ENCODE measurements around the gene UGT2B17.
"Not testable (repeated sequence)": the region's sequence is repeated elsewhere in the genome, so short reads cannot be mapped to it uniquely, and the experiment has no call there.

Gene UGT2B17

DNA sequence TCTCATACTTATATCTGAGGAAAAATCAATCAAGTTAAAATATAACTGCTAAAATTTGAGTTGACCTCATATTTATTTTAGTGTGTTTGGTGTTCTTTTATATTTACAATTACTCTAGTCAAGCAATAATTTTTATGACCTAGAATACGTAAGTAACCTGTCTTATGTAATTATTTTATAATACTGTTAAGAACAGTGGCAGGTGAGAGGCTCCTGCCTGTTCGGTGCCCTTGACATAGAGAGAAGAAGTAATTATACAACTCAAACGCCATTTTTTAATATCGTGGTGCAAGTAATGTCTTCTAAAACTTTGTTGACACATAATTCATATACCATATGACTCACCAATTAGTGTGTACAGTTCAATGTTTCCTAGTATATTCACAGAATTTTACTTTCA lies 7.6 kb downstream of the UGT2B17 start:
- not testable (repeated sequence) for DNase-seq

DNA sequence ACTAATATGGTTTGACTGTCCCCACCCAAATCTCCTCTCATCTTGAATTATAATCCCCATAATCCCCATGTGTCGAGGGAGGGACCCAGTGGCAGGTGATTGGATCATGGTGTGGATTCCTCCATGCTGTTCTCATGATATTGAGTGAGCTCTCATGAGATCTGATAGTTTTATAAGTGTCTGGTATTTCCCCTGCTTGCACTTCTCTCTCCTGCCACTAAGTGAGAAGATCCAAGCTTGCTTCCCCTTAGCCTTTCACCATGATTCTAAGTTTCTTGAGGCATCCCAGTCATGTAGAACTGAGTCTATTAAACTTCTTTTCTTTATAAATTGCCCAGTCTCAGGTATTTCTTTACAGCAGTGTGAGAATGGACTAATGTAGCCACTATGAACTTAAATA lies 9.8 kb downstream of the UGT2B17 start:
- not testable (repeated sequence) for DNase-seq

DNA sequence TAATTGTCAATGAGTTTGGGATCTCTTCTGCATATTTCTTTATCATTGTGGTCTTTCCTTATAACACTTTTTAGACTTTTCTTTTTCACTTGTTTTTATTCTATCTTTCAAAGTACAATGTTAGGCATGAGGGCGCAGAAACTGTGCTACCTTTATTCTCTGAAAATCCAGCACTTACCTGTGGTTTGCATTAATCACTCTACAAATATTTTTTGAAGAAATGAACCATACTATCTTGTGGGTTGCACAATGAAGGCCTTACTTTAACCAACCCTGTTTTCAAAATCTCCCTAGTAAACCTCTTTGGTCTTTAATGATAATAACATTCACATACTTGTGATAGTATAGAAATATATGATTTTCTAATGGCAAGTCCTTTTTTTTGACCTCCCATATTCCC lies 11.0 kb downstream of the UGT2B17 start:
- DNase-seq, result not testable (repeated sequence)

DNA sequence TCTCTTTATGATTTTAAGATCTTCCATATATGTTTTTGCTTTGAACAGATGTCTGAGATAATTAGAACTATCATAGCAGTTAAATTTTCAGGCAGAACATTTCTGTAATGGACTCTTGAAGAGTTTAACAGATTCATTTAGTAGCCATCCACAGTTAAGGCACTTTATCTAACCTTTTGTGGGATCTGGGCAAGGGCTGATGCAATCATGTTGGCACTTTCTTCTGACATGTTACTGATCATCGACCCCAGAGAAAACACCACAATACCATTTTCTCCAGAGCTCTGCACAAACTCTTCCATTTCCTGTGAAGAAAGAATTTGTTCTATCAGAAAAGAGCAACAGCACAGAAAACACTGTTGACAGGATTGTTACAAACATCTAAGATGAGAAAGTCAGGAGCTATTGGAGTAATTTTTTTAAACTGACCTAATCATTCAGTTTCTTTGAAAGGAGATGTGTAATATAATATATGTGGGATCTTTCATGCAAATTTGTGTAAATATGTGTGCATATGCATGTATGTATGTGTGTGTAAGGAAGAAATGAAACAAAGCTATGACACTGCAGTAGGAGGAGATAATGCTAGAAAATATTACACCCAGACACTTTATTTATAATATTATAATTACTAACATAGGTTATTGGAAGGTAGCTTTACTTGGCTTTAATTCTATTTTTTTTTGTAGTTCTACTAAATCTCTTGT lies 15.6 kb downstream of the UGT2B17 start:
- not testable (repeated sequence) for DNase-seq

DNA sequence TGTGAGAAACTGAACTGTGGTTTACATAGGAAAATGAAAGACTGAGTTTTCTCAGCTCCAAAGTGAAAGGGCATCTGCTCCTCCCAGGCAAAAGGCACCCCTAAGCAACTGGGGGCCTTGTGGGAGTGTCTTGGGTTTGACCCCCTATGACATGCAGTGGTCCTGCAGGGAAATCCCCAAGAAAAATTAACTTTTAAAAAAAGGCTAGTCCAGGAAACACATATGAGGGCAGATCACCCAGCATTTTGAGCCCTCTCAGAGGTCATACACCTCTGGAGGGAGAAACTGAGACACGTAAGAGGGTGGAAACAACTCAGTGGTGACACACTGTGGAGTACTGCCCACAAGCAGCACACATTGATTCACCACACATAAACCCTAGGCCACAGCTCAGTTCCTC lies 22.3 kb downstream of the UGT2B17 start:
- DNase-seq, result not testable (repeated sequence)

DNA sequence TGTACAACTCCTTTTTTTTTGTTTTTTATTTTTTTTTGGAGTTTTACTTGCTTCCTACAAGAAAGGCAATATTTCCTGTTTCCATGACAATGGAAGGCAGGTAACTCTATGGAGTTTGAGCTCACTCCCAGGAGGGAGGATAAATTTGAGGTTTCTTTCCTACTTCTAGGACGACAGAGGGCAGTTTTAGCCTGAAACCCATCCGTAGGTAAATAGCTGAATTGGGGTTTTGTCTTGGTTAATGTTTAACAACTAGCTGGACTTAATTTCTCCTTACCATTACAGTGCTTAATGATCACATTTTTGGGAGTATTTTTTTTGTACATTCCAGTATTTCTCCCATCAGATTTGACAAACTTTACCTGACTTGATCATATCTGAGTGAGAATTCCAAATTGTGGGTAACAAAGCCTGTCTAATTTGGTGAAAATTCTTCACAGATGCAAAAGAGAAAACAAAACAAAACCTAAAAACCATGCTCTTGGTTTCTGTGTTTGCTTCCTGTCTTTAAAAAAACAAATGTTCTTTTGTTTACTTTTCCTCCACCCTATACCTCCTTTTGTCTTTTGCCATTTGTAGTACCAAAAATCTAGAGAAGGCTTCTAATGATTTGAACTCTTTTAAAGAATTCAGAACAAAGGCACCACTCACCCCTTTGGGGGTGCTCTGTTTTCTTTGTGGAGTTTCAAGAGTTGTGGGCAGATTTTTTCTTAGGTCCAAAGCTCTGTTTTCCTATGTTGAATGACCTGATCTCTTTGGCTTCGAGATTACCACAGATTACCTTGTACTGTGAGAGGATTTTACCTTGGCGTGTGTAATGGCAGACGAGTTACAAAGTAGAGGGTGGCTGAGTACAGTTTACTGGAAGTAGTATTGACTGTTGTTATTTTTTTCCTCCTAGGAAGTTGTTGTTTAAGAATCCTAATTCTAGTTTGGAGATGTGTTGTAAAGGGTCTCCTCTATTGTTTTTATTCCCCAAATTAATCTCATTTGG lies 23.0 kb downstream of the UGT2B17 start:
- DNase-seq, result not testable (repeated sequence)

DNA sequence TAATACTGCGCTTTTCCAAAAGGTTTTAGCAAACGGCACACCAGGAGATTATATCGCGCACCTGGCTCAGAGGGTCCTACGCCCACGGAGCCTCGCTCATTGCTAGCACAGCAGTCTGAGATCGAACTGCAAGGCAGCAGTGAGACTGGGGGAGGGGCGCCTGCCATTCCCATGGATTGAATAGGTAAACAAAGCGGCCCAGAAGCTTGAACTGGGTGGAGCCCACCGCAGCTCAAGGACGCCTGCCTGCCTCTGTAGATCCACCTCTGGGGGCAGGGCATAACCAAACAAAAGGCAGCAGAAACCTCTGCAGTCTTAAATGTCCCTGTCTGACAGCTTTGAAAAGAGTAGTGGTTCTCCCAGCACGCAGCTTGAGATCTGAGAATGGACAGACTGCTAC lies 33.4 kb downstream of the UGT2B17 start:
- not testable (repeated sequence) for DNase-seq

DNA sequence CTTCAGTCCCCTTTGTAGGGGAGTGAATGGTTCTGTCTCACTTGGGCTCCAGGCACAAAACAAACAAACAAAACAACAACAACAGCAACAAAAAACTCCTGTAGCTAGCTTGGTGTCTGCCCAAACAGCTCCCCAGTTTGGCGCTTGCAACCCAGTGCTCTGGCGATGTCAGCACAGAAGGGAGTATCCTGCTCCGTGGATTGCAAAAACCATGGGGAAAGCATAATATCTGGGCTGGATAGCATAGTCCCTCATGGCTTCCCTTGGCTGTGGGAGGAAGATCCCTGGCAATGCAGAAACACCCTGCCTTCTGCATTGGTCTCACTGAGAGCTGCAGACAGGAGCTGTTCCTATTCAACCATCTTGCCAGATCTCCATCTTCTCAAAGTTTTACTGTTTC lies 39.7 kb downstream of the UGT2B17 start:
- DNase-seq, result no peak

DNA sequence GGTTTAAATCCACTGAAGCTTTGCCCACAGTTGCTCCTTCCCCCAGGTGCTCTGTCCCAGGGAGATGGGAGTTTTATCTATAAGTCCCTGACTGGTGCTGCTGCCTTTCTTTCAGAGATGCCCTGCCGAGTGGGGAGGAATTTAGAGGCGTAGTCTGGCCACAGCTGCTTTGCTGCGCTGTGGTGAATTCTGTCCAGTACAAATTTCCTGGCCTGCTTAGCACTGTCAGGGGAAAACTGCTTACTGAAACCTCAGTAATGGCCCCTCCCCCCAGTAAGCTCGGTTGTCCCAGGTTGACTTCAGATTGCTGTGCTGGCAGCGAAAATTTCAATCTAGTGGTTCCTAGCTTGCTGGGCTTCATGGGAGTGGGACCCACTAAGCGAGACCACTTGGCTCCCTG lies 40.1 kb downstream of the UGT2B17 start:
- DNase-seq, result no peak

DNA sequence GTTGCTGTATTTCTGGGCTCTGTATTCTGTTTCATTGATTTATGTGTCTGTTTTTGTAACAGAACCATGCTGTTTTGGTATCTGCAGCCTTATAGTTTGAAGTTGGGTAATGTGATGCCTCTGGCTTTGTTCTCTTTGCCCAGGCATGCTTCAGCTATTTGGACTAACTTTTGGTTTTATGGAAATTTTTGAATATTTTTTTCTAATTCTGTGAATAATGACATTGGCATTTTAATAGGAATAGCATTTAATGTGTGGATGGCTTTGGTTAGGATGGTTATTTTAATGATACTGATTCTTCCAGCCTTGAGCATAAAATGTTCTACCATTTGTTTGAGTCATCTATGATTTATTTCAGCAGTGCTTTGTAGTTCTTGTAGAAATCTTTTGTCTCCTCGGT lies 53.9 kb downstream of the UGT2B17 start:
- DNase-seq, result not testable (repeated sequence)

DNA sequence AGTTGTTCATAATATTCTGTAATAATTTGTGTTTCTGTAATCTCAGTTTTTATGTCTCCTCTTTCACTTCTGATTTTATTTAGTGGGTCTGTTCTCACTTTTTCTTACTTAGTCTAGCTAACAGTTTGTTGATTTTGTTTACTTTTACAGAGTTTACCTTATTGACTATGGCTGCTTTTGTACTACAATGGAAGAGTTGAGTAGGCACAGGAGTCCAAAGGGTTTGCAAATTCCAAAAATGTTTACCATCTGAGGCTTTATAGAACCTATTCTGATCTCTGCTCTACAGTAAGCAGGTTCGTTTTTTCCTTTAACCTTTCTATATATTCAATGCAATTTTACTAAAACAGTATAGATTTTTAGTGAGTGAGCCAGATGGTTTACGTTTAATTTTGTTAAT lies 55.1 kb downstream of the UGT2B17 start:
- DNase-seq, result no peak

DNA sequence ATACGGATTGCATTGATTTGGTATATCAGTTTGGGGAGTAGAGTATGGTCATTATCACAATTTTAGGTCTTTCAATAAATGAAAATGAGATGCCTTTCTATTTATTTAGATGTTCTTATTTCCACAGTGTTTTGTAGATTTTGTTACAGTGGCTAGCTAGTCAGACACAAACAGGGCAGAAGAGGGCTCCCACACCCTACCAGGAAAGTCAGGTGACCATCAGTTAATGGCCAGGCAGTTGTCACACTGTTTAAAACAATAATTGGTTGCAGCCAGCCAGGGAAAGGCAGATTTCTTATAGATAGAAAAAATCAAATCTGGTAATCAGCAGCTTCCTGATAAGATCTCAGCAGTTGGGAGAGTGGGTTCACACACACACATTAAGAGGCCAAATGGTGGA lies 57.2 kb downstream of the UGT2B17 start:
- DNase-seq, result no peak

DNA sequence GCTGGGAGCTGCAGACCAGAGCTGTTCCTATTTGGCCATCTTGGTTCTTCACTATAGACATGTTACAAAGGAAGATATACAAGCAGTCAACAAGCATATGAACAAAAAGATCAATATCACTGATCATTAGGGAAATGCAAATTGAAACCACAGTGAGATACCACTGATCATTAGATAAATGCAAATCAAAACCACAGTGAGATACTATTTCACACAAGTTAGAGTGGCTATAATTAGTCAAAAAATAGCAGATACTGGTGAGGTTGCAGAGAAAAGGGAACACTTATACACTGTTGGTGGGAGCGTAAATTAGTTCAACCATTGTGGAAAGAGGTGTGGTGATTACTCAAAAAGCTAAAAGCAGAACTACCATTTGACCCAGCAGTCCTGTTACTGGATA lies 70.7 kb downstream of the UGT2B17 start:
- DNase-seq, result not testable (repeated sequence)

DNA sequence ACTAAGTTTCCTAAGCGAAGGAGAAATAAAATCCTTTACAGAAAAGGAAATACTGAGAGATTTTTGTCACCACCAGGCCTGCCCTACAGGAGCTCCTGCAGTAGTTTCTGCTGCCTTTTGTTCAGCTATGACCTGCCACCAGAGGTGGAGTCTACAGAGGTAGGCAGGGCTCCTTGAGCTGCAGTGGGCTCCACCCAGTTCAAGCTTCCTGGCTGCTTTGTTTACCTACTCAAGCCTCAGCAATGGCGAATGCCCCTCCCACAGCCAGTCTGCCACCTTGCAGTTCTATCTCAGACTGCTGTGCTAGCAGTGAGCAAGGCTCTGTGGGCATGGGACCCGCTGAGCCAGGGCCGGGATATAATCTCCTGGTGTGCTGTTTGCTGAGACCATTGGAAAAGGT lies 71.3 kb downstream of the UGT2B17 start:
- DNase-seq, result not testable (repeated sequence)

DNA sequence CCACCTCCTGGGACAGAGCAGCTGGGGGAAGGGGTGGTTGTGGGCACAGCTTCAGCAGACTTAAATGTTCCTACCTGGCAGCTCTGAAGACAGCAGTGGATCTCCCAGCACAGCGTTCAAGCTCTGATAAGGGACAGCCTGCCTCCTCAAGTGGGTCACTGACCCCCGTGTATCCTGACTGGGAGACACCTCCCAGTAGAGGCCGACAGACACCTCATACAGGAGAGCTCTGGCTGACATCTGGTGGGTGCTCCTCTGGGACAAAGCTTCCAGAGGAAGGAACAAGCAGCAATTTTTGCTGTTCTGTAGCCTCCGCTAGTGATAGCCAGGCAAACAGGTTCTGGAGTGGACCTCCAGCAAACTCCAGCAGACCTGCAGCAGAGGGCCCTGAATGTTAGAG lies 72.7 kb downstream of the UGT2B17 start:
- DNase-seq, result not testable (repeated sequence)

DNA sequence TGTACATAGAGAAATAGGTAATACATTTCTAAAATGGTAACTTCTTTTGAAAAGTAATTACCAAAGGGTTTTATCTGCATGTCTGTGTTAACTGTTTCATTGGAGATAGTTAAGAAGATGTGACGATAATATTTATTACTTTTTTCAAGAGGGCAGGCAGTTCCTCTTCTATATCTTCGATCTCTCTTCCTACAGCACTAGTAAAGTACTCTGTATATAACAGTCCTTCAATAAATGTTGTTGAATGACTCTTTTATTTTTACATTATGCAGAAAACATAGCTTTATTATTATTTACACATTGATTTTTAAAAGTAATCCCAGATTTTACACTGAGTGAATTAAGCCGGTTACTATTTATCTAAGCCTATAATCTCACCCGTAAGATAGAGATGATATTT lies 77.1 kb downstream of the UGT2B17 start:
- DNase-seq, result no peak

DNA sequence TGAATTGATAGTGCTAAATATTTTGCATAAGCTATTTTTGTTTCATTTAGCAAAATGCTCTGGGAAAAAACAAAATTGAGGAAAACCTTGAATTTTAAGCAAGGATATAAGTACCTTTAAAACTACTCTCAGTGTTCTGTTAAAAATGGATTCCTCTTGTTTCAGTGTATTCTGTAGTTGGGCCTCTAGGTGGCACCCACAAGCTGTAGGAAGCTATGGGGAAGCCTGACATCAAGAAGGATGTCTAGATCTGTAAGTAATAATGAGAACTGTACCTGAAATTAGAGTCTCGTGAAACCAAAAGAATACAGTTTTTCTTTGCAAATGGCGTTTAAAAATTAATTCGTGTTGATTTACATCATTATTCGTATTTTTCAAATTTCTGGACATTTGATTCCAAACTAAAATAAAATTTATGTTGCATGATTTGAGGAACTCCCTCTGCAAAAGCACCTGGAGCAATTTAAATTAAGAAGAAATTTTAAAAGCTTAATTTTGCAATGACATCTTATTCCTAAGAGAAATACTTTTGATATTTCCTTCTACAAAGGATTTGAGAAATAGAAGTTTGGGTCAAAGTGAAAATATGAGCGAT lies 77.6 kb downstream of the UGT2B17 start:
- DNase-seq, result peak; percentile 48

DNA sequence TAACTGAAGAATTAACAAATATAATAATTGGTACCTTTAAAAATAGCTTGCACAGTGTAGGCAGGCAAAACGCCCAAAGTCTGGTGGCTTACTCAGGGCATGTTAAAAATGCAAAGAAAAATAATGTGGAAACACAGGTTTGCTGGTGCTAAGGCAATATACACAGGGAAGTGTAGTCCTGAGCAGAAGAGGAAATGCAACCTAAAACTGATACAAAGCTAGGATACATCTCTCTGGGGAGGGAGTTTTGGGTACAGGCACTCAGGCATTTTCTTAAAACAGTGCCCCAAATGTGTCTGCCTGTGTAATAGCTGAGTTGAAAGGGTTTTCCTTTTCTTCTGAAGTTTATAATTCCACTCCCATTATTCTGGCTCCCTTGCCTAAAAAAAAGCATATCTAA lies 81.4 kb downstream of the UGT2B17 start:
- no peak for DNase-seq

DNA sequence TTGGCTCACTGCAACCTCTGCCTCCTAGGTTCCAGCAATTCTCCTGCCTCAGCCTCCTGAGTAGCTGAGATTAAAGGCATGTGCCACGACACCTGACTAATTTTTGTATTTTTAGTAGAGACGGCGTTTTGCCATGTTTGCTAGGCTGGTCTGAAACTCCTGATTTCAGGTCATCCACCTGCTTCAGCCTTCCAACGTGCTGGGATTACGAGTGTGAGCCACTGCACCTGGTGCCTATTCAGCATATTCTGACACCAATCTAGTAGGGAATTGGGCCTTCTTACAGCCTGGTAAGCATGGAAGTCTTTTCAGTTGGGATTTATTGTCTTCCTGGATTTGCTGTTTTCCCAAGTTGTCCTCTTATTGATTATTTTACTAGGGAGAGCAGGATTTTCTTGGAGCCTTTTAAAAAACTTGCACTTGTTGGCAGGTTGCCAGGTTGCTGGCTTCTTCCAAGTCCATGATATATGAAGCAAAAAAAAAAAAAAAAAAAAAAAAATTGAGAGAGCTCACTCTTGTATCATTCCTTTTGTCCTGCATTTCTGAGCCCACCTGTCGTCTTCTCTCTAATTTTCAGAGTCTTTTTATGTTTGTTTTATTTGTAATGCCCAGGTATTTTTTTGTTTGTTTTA lies 85.2 kb downstream of the UGT2B17 start:
- DNase-seq, result no peak

DNA sequence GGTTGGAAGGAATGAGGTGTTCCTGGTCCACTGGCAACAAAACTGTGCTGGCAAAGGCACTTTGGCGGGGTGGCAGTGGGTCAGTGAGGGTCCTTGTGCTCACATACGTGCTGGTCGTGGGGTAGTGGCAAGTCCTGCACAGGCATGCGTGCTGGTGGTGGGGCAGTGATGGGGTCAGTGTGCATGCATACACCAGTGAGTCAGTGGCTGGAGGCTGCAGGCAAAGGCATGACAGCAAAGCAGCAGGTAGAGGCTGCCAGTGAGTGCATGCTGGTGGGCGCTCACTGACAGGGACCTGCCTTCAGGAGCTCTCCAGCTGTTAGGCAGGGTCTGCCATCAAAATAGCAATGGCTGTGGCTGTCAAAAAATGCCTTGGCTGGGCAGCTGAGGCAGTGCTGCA lies 86.8 kb downstream of the UGT2B17 start:
- no peak for DNase-seq

Measured in inflammatory macrophage treated with lipopolysaccharide for 4 hours (primary cell).